Mesenchymal stem cell (in vitro differentiated cells and primary cell): Measurements from ENCODE around the gene P4HTM.

Experiments used
- DNase-seq: peaks from one replicate; pipeline ENCODE4 v3.0.0-alpha.2; 2013
- H2AFZ ChIP-seq: one replicate; pipeline ENCODE4 v1.6.1; 2013; ENCODE audit warnings: low read depth, mild to moderate bottlenecking, control low read depth, inconsistent platforms, low read length, moderate library complexity
- H2AK5ac ChIP-seq: 2 replicates; pipeline ENCODE4 v1.6.1; 2013; ENCODE audit warnings: low read length, moderate library complexity, mild to moderate bottlenecking, inconsistent platforms; ENCODE audit not compliant: severe bottlenecking
- H2BK120ac ChIP-seq: one replicate; pipeline ENCODE4 v1.6.1; 2013; ENCODE audit warnings: low read depth, mild to moderate bottlenecking, inconsistent platforms, low read length, moderate library complexity
- H2BK12ac ChIP-seq, 2 experiments: one replicate each; pipeline ENCODE4 v1.6.1; 2013; ENCODE audit warnings: inconsistent platforms in 2 of 2, low read length in 2 of 2, mild to moderate bottlenecking in 2 of 2, moderate library complexity in 2 of 2, control low read depth in 1 of 2
- H2BK15ac ChIP-seq: one replicate; pipeline ENCODE4 v1.6.1; 2013; ENCODE audit warnings: mild to moderate bottlenecking, low read depth, inconsistent platforms; ENCODE audit not compliant: poor library complexity, severe bottlenecking
- H2BK5ac ChIP-seq: 2 replicates; pipeline ENCODE4 v1.6.1; 2013; ENCODE audit warnings: low read depth, mild to moderate bottlenecking, low read length, control low read depth, inconsistent platforms; ENCODE audit not compliant: poor library complexity, severe bottlenecking
- H3K14ac ChIP-seq, 2 experiments: one replicate each; pipeline ENCODE4 v1.6.1; 2013; ENCODE audit warnings: inconsistent platforms in 2 of 2, low read length in 2 of 2, control low read depth in 1 of 2, mild to moderate bottlenecking in 1 of 2, moderate library complexity in 1 of 2
- H3K18ac ChIP-seq, 2 experiments: one replicate each; pipeline ENCODE4 v1.6.1; 2013; ENCODE audit warnings: inconsistent platforms in 2 of 2, low read length in 2 of 2, control low read depth in 1 of 2, low read depth in 1 of 2, mild to moderate bottlenecking in 1 of 2
- H3K23ac ChIP-seq, 2 experiments: one replicate each; pipeline ENCODE4 v1.6.1; 2013; ENCODE audit warnings: inconsistent platforms in 2 of 2, low read length in 2 of 2, mild to moderate bottlenecking in 2 of 2, moderate library complexity in 2 of 2, control low read depth in 1 of 2
- H3K27ac ChIP-seq: 2 replicates; pipeline ENCODE4 v1.5.1; 2013; ENCODE audit warnings: mild to moderate bottlenecking, moderate library complexity, low read length, control low read depth, inconsistent platforms; ENCODE audit not compliant: poor library complexity, severe bottlenecking
- H3K27me3 ChIP-seq, 2 experiments: 2 replicates each; pipeline versions ENCODE4 v1.6.1 to v1.7.0; 2013; ENCODE audit warnings: low read length in 2 of 2, mild to moderate bottlenecking in 2 of 2, moderate library complexity in 2 of 2, control low read depth in 1 of 2, inconsistent platforms in 1 of 2; ENCODE audit not compliant: control insufficient read depth in 1 of 2, insufficient read depth in 1 of 2
- H3K36me3 ChIP-seq, 2 experiments: 2 replicates each; pipeline versions ENCODE4 v1.6.1 to v1.7.0; 2013; ENCODE audit warnings: low read length in 2 of 2, control low read depth in 1 of 2, inconsistent platforms in 1 of 2, low read depth in 1 of 2, mild to moderate bottlenecking in 1 of 2; ENCODE audit not compliant: insufficient read depth in 2 of 2, control insufficient read depth in 1 of 2
- H3K4ac ChIP-seq, 2 experiments: one replicate each; pipeline ENCODE4 v1.6.1; 2013; ENCODE audit warnings: inconsistent platforms in 2 of 2, low read length in 2 of 2, mild to moderate bottlenecking in 2 of 2, moderate library complexity in 2 of 2, control low read depth in 1 of 2, low read depth in 1 of 2
- H3K4me1 ChIP-seq: 2 replicates; pipeline ENCODE4 v1.6.1; 2013; ENCODE audit warnings: low read depth, low read length, control low read depth; ENCODE audit not compliant: control insufficient read depth, insufficient read depth
- H3K4me2 ChIP-seq: 2 replicates; pipeline ENCODE4 v1.6.1; 2013; ENCODE audit warnings: low read length, mild to moderate bottlenecking, inconsistent platforms; ENCODE audit not compliant: poor library complexity, severe bottlenecking
- H3K4me3 ChIP-seq, 2 experiments: 2 replicates each; pipeline versions ENCODE4 v1.5.1 to v1.7.0; 2013; ENCODE audit warnings: low read length in 2 of 2, mild to moderate bottlenecking in 2 of 2, control low read depth in 1 of 2, low read depth in 1 of 2; ENCODE audit not compliant: insufficient read depth in 1 of 2
- H3K79me1 ChIP-seq: replicated peaks from 2 replicates; pipeline ENCODE4 v1.6.1; 2013; ENCODE audit warnings: mild to moderate bottlenecking, control low read depth, low read length, inconsistent platforms; ENCODE audit not compliant: poor library complexity, severe bottlenecking
- H3K9ac ChIP-seq: 2 replicates; pipeline ENCODE4 v1.7.0; 2013; ENCODE audit warnings: mild to moderate bottlenecking, low read length, moderate library complexity
- H3K9me3 ChIP-seq: 2 replicates; pipeline ENCODE4 v1.7.0; 2013; ENCODE audit warnings: mild to moderate bottlenecking, low read length; ENCODE audit not compliant: control insufficient read depth
- H4K8ac ChIP-seq: one replicate; pipeline ENCODE4 v1.6.1; 2013; ENCODE audit warnings: inconsistent platforms, mild to moderate bottlenecking, low read length, moderate library complexity
- H4K91ac ChIP-seq: one replicate; pipeline ENCODE4 v1.6.1; 2013; ENCODE audit warnings: mild to moderate bottlenecking, low read length, inconsistent platforms
- WGBS: methylation state at CpG from one replicate; pipeline ENCODE4 v1.1.7; 2013; ENCODE audit warnings: mixed read lengths; 5-methylcytosine and 5-hydroxymethylcytosine counted together

Gene P4HTM

GRCh38 chr3:48960841-48961413 lies 29.1 kb upstream of the P4HTM start:
- no peaks in the 10 kb centered on the region for H3K4me1 ChIP-seq
- H2BK12ac ChIP-seq = no peak overlapping the region
- WGBS = 60% methylated on average over 4 of the region's 4 CpGs
- no peak overlapping the region for H2AFZ ChIP-seq
- no peak overlapping the region for H2BK120ac ChIP-seq
- H2BK15ac ChIP-seq = no peak overlapping the region
- no peak overlapping the region for H3K18ac ChIP-seq
- no peak overlapping the region for H3K4ac ChIP-seq
- H4K8ac ChIP-seq = no peak overlapping the region
- no peaks in the 10 kb centered on the region for H3K9me3 ChIP-seq
- H4K91ac ChIP-seq = no peak overlapping the region
- peak; percentile 50 for DNase-seq
- H3K9ac ChIP-seq = peak overlapping the region; percentile 1
- H3K14ac ChIP-seq = no peak overlapping the region
- H3K4me2 ChIP-seq = no peak overlapping the region
- no peak overlapping the region for H3K4me3 ChIP-seq
- H3K27ac ChIP-seq = no peak overlapping the region
- H3K27me3 ChIP-seq = no peaks in the 10 kb centered on the region
- peaks cover 30% of the 10 kb centered on the region for H3K79me1 ChIP-seq
- no peak overlapping the region for H2AK5ac ChIP-seq
- H3K23ac ChIP-seq = no peak overlapping the region
- H3K36me3 ChIP-seq = peaks cover 21 to 49% of the 10 kb centered on the region in 2 experiments
- no peak overlapping the region for H2BK5ac ChIP-seq

GRCh38 chr3:48962340-48962739 lies 27.7 kb upstream of the P4HTM start:
- no peak for DNase-seq
- Histone ChIP-seq H2BK12ac (no peak overlapping the region), H3K4me1 (no peaks in the 10 kb centered on the region), H3K79me1 (peaks cover 27% of the 10 kb centered on the region), H3K23ac (no peak overlapping the region), H3K4me2 (no peak overlapping the region), H3K9ac (no peak overlapping the region), H3K4ac (no peak overlapping the region), H2BK5ac (no peak overlapping the region), H3K4me3 (no peak overlapping the region), H3K27ac (no peak overlapping the region), H2BK15ac (no peak overlapping the region), H2AFZ (no peak overlapping the region), H2BK120ac (no peak overlapping the region), H4K91ac (no peak overlapping the region), H3K27me3 (no peaks in the 10 kb centered on the region), H4K8ac (no peak overlapping the region), H3K14ac (no peak overlapping the region), H3K36me3 (peaks cover 26 to 61% of the 10 kb centered on the region in 2 experiments), H3K18ac (no peak overlapping the region), H3K9me3 (no peaks in the 10 kb centered on the region), H2AK5ac (no peak overlapping the region)
- WGBS = no CpG with 5 or more reads among the region's 2 CpGs

DNA sequence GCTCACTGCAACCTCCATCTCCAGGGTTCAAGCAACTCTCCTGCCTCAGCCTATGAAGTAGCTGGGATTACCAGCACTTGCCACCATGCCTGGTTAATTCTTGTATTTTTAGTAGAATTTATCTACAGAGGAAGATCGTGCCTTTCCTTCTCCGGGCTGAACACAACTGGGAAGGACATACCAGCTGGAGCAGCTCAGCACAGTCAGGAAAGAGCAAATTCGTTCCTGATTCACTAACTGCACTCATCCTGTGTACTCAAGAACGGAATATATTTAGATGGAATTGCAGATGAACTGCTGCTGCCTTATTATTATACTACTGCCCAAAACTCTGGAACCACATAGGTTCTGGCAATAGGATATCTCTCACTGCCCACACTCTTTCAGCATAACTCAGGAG lies 27.1 kb upstream of the P4HTM start:
- WGBS = 94% methylated on average over 4 of the region's 4 CpGs
- Histone ChIP-seq H2AK5ac (no peak overlapping the region), H3K9ac (no peak overlapping the region), H2BK15ac (no peak overlapping the region), H3K27ac (no peak overlapping the region), H2BK120ac (no peak overlapping the region), H3K18ac (no peak overlapping the region), H3K4me2 (no peak overlapping the region), H2BK5ac (no peak overlapping the region), H2BK12ac (no peak overlapping the region), H3K27me3 (no peaks in the 10 kb centered on the region), H3K4ac (no peak overlapping the region), H3K4me3 (no peak overlapping the region), H2AFZ (no peak overlapping the region), H3K4me1 (no peaks in the 10 kb centered on the region), H3K9me3 (no peaks in the 10 kb centered on the region), H3K36me3 (peaks cover 22 to 62% of the 10 kb centered on the region in 2 experiments), H3K23ac (no peak overlapping the region), H4K91ac (no peak overlapping the region), H4K8ac (no peak overlapping the region), H3K14ac (no peak overlapping the region), H3K79me1 (peaks cover 23% of the 10 kb centered on the region)
- no peak for DNase-seq

- H3K4me3 ChIP-seq = no peak overlapping the region
- no peak overlapping the region for H3K4ac ChIP-seq
- no peak overlapping the region for H2BK15ac ChIP-seq
- H3K23ac ChIP-seq = no peak overlapping the region
- no peak overlapping the region for H2AK5ac ChIP-seq
- no peak overlapping the region for H2BK120ac ChIP-seq
- H3K4me1 ChIP-seq = no peaks in the 10 kb centered on the region
- no peaks in the 10 kb centered on the region for H3K27me3 ChIP-seq
- no peak overlapping the region for H3K27ac ChIP-seq
- H2BK12ac ChIP-seq = no peak overlapping the region
- no peak overlapping the region for H4K8ac ChIP-seq
- WGBS = 86% methylated on average over 2 of the region's 2 CpGs
- peaks cover 22% of the 10 kb centered on the region for H3K79me1 ChIP-seq
- peaks cover 20 to 62% of the 10 kb centered on the region in 2 experiments for H3K36me3 ChIP-seq
- H3K14ac ChIP-seq = no peak overlapping the region
- no peak overlapping the region for H3K9ac ChIP-seq
- no peak overlapping the region for H2BK5ac ChIP-seq
- H4K91ac ChIP-seq = no peak overlapping the region
- H2AFZ ChIP-seq = no peak overlapping the region
- no peaks in the 10 kb centered on the region for H3K9me3 ChIP-seq
- no peak overlapping the region for H3K18ac ChIP-seq
- no peak overlapping the region for H3K4me2 ChIP-seq
- DNase-seq = no peak
These were observed 26.4 kb upstream of the P4HTM start for GRCh38 chr3:48963591-48963990.
